Sciatic nerve (tissue), 2 donors: ENCODE data around the gene USP13. TPM values are rescaled to one million over a fixed set of nuclear protein-coding genes. Genes with fewer than 3 reads are reported as not detected.
"Not testable (repeated sequence)": the region's sequence is repeated elsewhere in the genome, so short reads cannot be mapped to it uniquely, and the experiment has no call there.

ENCODE experiments used
- ATAC-seq: fragments of 200-7000 bp; cut with Tn5 transposase; one replicate; pipeline ENCODE4 v1.9.1; 2020; ENCODE audit warnings: mild to moderate bottlenecking, moderate library complexity
- DNase-seq: peaks from one replicate; pipeline ENCODE4 v3.0.0-alpha.2; 2020; ENCODE audit warnings: low spot score
- intact Hi-C: fragments of 100-400 bp; cut with DNase I; formaldehyde crosslinking; loops from one replicate; pipeline ENCODE4 v1.14.2; 2022
- total RNA-seq: library from RNA; stranded (reverse); fragmentation: NEBNext Ultra II Directional; extraction: Animal tissue kit (Norgen Biotek cat#: 25700); gene quantifications from one replicate; pipeline ENCODE4 v1.2.1, GENCODE V29; 2021
- donor health status: DM: no; HTN: no; CAD: no.
- donor health status: DM: no; HTN: no; CAD: no.

Gene USP13, protein sequence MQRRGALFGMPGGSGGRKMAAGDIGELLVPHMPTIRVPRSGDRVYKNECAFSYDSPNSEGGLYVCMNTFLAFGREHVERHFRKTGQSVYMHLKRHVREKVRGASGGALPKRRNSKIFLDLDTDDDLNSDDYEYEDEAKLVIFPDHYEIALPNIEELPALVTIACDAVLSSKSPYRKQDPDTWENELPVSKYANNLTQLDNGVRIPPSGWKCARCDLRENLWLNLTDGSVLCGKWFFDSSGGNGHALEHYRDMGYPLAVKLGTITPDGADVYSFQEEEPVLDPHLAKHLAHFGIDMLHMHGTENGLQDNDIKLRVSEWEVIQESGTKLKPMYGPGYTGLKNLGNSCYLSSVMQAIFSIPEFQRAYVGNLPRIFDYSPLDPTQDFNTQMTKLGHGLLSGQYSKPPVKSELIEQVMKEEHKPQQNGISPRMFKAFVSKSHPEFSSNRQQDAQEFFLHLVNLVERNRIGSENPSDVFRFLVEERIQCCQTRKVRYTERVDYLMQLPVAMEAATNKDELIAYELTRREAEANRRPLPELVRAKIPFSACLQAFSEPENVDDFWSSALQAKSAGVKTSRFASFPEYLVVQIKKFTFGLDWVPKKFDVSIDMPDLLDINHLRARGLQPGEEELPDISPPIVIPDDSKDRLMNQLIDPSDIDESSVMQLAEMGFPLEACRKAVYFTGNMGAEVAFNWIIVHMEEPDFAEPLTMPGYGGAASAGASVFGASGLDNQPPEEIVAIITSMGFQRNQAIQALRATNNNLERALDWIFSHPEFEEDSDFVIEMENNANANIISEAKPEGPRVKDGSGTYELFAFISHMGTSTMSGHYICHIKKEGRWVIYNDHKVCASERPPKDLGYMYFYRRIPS
- 13.8 TPM for total RNA-seq

- intact Hi-C loops = no loop called here
- ATAC-seq (peak; percentile 71), DNase-seq (peak; percentile 74)
Observed at GRCh38 chr3:179652447-179653095, at the start of gene USP13. USP13 (plus strand) TSS chr3:179653040; CDS start chr3:179653226, 186 bp downstream.

- intact Hi-C loops = loop anchor here (5.0 kb wide), 1 partner anchor 276 kb away; no protein-coding TSS in a partner anchor
- no peak for ATAC-seq
- no peak for DNase-seq
Observed at GRCh38 chr3:179603321-179603720, 49.5 kb upstream of the USP13 start.

DNA sequence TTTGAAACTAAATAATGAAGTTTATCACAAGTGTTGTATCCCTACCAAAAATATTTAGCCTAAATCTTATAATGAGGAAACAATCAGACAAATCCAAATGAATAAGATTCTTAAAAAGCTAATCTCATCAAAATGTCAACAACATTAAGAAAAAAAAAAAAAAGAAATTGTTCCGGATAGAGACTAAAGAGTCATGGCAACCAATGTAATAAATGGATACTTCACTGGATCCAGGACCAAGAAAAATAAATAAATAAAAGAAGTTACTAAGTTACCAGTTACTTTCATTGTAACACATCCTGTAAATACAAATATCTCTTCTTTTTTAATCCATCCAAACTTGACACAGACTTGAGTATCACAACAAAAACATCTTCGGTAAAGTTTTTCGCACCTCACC lies 49.0 kb upstream of the USP13 start:
- ATAC-seq (no peak), DNase-seq (no peak)
- intact Hi-C loops = loop anchor here (5.0 kb wide), 1 partner anchor 277 kb away; no protein-coding TSS in a partner anchor

GRCh38 chr3:179604321-179605078 lies 48.3 kb upstream of the USP13 start, which contains the start of the genes MRPL47 and NDUFB5:
MRPL47 (minus strand) TSS chr3:179604638; CDS start chr3:179604624, 14 bp downstream.
NDUFB5 (plus strand) TSS chr3:179604794; CDS start chr3:179604816, 22 bp downstream.
- DNase-seq (peak; percentile 96), ATAC-seq (peak; percentile 100)
- intact Hi-C loops = loop anchor here (5.0 kb wide), 1 partner anchor 277 kb away; no protein-coding TSS in a partner anchor

- intact Hi-C loops = no loop called here
- DNase-seq = no peak
Observed at GRCh38 chr3:179606534-179607085, 46.2 kb upstream of the USP13 start.

GRCh38 chr3:179608931-179609720 lies 43.7 kb upstream of the USP13 start:
- DNase-seq (no peak), ATAC-seq (no peak)
- intact Hi-C loops = no loop called here

More at GRCh38 chr3:179606534-179607085, 46.2 kb upstream of the USP13 start:
- ATAC-seq = no peak

- intact Hi-C loops = no loop called here
- no peak for ATAC-seq
- no peak for DNase-seq
Observed at GRCh38 chr3:179610066-179610465, 42.8 kb upstream of the USP13 start.

- DNase-seq (no peak), ATAC-seq (no peak)
- intact Hi-C loops = no loop called here
Observed at GRCh38 chr3:179613807-179614206, 39.0 kb upstream of the USP13 start.

GRCh38 chr3:179615458-179616173 lies 37.2 kb upstream of the USP13 start:
- intact Hi-C loops = no loop called here
- DNase-seq (no peak), ATAC-seq (no peak)

- no peak for DNase-seq
- ATAC-seq = no peak
- intact Hi-C loops = no loop called here
Observed at GRCh38 chr3:179622023-179622422, 30.8 kb upstream of the USP13 start.

- no peak for ATAC-seq
- intact Hi-C loops = no loop called here
- no peak for DNase-seq
Observed at GRCh38 chr3:179624451-179624850, 28.4 kb upstream of the USP13 start.

DNA sequence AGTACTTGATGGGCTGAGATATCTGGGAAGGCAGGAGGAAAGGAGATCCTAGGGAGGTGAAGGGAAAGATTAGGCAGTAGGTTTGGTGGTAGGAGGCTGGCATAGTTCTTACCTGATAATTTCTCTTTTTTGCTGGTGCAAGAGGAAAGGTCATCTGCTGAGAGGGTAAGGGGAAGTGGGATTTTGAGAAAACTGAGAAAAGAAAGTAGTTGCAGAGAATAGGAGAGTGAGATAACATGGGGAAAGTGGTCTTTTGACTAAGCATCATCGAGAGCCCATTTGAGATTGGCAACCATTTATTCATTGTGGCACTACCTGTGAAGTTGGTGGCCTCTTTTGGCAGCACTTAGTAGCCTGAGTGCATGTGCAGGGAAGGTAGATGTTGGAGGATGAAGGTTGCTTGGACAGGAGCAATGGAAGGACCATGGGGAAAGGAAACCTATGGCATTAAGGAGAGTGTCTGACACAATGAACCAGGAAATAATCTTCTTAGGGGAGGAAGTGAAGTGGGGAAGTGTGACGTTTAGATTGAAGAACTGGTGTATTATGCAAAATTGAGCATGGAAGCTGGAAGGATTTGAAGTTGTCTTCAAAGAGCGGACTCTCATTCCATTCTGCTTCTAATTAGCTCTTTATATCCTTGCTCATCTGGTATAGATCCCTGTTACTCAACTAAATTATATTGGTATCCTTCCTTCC lies 21.9 kb upstream of the USP13 start:
- no peak for DNase-seq
- ATAC-seq = no peak
- intact Hi-C loops = no loop called here

DNA sequence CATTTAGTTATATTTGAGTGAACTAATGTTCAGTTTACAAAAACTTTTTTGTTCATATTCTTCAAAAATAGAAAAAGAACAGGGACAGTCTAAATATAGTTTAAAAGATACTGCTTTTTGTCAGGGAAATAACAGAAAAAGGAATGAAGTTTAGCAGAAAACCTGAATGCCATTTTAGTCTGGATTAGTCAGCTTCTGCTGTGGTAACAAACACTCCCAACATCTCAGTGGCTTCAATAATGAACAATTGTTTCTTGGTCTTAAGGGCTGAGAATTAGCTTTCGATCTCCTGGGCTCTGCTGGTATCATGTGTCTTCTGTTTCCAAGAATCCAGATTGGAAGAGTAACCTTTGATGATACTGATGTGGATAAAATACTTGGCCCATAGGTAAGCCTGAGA lies 12.4 kb upstream of the USP13 start:
- ATAC-seq (no peak), DNase-seq (no peak)
- intact Hi-C loops = no loop called here

- no peak for ATAC-seq
- intact Hi-C loops = no loop called here
- DNase-seq = no peak
Observed at GRCh38 chr3:179642871-179643270, 10.0 kb upstream of the USP13 start.

DNA sequence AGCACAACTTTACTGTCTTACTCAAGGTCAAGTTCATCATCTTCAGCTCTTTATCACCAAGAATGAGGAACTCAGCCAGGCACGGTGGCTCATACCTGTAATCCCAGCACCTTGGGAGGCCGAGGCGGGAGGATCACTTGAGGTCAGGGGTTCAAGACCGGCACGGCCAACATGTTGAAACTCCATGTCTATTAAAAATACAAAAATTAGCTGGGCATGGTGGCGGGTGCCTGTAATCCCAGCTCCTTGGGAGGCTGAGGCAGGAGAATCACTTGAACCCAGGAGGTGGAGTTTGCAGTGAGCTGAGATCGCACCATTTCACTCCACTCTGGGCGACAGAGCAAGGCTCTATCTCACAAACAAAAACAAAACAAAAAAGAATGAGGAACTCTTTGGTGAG lies 9.0 kb upstream of the USP13 start:
- intact Hi-C loops, DNase-seq: not testable (repeated sequence)

GRCh38 chr3:179646177-179646576 lies 6.7 kb upstream of the USP13 start:
- no peak for DNase-seq
- intact Hi-C loops = no loop called here
- no peak for ATAC-seq

More for the DNA sequence above, 9.0 kb upstream of the USP13 start:
- not testable (repeated sequence) for ATAC-seq
